ENCODE results near the gene SLC44A4.

DNA sequence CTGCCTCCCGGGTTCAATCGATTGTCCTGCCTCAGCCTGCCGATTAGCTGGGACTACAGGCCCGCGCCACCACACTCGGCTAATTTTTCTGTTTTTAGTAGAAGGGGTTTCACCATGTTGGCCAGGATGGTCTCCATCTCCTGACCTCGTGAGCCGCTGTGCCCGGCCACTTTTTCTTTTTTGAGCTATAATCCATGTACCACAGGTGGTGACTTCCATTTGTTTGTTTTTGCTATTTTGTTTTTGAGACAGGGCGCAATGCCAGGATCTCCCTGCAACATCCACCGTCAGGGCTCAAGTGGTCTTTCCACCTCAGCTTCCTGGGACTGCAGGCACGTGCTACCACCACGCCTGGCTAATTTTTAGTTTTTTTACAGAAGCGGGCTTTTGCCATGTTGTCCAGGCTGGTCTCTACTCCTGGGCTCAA, 42.7 kb downstream of the SLC44A4 start:
- TF ChIP-seq EP300 (IDR thresholded peaks at IDR 0.05) (no peak), POLR2AphosphoS5 (IDR thresholded peaks at IDR 0.05) (no peak)
- TF ChIP-seq, protein P1, sequence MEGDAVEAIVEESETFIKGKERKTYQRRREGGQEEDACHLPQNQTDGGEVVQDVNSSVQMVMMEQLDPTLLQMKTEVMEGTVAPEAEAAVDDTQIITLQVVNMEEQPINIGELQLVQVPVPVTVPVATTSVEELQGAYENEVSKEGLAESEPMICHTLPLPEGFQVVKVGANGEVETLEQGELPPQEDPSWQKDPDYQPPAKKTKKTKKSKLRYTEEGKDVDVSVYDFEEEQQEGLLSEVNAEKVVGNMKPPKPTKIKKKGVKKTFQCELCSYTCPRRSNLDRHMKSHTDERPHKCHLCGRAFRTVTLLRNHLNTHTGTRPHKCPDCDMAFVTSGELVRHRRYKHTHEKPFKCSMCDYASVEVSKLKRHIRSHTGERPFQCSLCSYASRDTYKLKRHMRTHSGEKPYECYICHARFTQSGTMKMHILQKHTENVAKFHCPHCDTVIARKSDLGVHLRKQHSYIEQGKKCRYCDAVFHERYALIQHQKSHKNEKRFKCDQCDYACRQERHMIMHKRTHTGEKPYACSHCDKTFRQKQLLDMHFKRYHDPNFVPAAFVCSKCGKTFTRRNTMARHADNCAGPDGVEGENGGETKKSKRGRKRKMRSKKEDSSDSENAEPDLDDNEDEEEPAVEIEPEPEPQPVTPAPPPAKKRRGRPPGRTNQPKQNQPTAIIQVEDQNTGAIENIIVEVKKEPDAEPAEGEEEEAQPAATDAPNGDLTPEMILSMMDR (IDR thresholded peaks at IDR 0.05): no peak
